CD4-positive, alpha-beta T cell treated with Interleukin-15 for 4 hours (primary cell): ENCODE results near the gene KDM5D.

Experiments used
- DNase-seq: peaks from one replicate; pipeline ENCODE4 v3.0.0-alpha.2; 2020; ENCODE audit warnings: low spot score

KDM5D gene

GRCh38 chrY:19744381-19745378, at the start of gene KDM5D:
Gene KDM5D, minus strand, starts transcription at chrY:19744726. Its CDS starts 192 bp downstream, at chrY:19744534.
- peak; percentile 73 for DNase-seq

GRCh38 chrY:19768375-19768774, 23.8 kb upstream of the KDM5D start:
- no peak for DNase-seq

GRCh38 chrY:19743331-19743730, 1.2 kb downstream of the KDM5D start:
- DNase-seq: no peak

GRCh38 chrY:19742153-19742552, 2.4 kb downstream of the KDM5D start:
- no peak for DNase-seq

- no peak for DNase-seq
These were observed 10.1 kb downstream of the KDM5D start for GRCh38 chrY:19734425-19734824.

- DNase-seq: no peak
These were observed 26.6 kb downstream of the KDM5D start for GRCh38 chrY:19717950-19718349.

- no peak for DNase-seq
These were observed 27.4 kb downstream of the KDM5D start for GRCh38 chrY:19717146-19717545.

GRCh38 chrY:19715226-19715625, 29.3 kb downstream of the KDM5D start:
- no peak for DNase-seq

- DNase-seq: no peak
These were observed 31.1 kb downstream of the KDM5D start for GRCh38 chrY:19713430-19713829.

GRCh38 chrY:19706273-19706672, 38.3 kb downstream of the KDM5D start:
- DNase-seq: no peak

- no peak for DNase-seq
These were observed 46.0 kb downstream of the KDM5D start for GRCh38 chrY:19698495-19698894.

- no peak for DNase-seq
These were observed 63.7 kb downstream of the KDM5D start for GRCh38 chrY:19680821-19681220.
